ENCODE measurements around the gene RASGRP1. TPM values are rescaled to one million over a fixed set of nuclear protein-coding genes. Genes with fewer than 3 reads are reported as not detected.

The RASGRP1 gene
- total RNA-seq, 2 experiments from 2014 or later: 66.6 to 69.7 TPM

GRCh38 chr15:38458646-38459045, 106.0 kb downstream of the RASGRP1 start:
- Mint-ChIP-seq H3K4me1 (ENCODE audit: low read depth) (peaks cover 76% of the 10 kb centered on the region), H3K4me3 (no peak overlapping the region), H3K27ac (no peak overlapping the region), H3K27me3 (no peaks in the 10 kb centered on the region), H3K36me3 (ENCODE audit: low read depth) (peaks cover 16% of the 10 kb centered on the region), H3K9me3 (no peaks in the 10 kb centered on the region)
- CTCF ChIA-PET: no interaction called here
- no peak for TF ChIP-seq CTCF (IDR thresholded peaks at IDR 0.05)
- ATAC-seq (ENCODE audit: poor library complexity) (no peak), DNase-seq (no peak)
- H3K4me3 ChIP-seq (ENCODE audit: low read length): no peak overlapping the region
- no peaks in the 10 kb centered on the region for H3K9me3 ChIP-seq (ENCODE audit: control insufficient read depth in 1 of 2, insufficient read depth in 1 of 2, low read length in 2 of 2)
- H3K27me3 ChIP-seq (ENCODE audit: control insufficient read depth in 1 of 2, insufficient read depth in 2 of 2, low read length in 2 of 2): no peaks in the 10 kb centered on the region
- no peak overlapping the region for H3K27ac ChIP-seq (ENCODE audit: low read depth in 1 of 2, low read length in 2 of 2)
- peaks cover 22% of the 10 kb centered on the region for H3K4me1 ChIP-seq (ENCODE audit: insufficient read depth, low read length)
- H3K36me3 ChIP-seq (ENCODE audit: insufficient read depth, low read length): peaks cover 15% of the 10 kb centered on the region
- intact Hi-C loops (cut with DNase I, micrococcal nuclease): loop anchor here in 1 of 2 experiments (10.0 kb wide), 1 partner anchor 1874 kb away; no protein-coding TSS in a partner anchor
- POLR2A ChIA-PET: no interaction called here

DNA sequence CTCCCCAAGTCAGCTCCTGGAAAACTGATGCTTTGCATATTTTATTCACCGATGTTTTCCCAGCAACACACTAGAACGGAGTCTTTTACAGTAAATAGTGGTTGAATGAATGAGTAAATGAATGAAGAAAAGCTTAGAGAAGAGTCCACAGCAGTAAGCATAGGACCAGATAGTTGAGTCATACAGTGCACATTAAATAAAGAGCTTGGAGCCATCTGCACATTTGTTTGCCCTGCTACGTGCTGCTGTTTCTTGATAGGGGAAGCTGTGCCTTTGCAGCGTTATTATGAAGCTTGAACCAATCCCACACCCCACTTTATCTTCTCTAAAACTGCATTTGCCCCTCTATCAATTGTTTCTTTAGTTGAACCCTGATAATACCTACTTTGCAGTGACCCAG, 109.5 kb downstream of the RASGRP1 start:
- H3K27ac Mint-ChIP-seq: peak overlapping the region; percentile 95
- intact Hi-C loops (cut with DNase I, micrococcal nuclease): loop anchor here in 1 of 2 experiments (10.0 kb wide), 1 partner anchor 1870 kb away; no protein-coding TSS in a partner anchor
- peaks cover 49% of the 10 kb centered on the region for H3K4me1 Mint-ChIP-seq (ENCODE audit: low read depth)
- ATAC-seq (ENCODE audit: poor library complexity) (no peak), DNase-seq (no peak)
- Histone ChIP-seq H3K4me1 (ENCODE audit: insufficient read depth, low read length) (peaks cover 22% of the 10 kb centered on the region), H3K27ac (ENCODE audit: low read depth in 1 of 2, low read length in 2 of 2) (no peak overlapping the region), H3K9me3 (ENCODE audit: control insufficient read depth in 1 of 2, insufficient read depth in 1 of 2, low read length in 2 of 2) (no peaks in the 10 kb centered on the region), H3K36me3 (ENCODE audit: insufficient read depth, low read length) (peaks cover 15% of the 10 kb centered on the region), H3K4me3 (ENCODE audit: low read length) (peak overlapping the region; percentile 80), H3K27me3 (ENCODE audit: control insufficient read depth in 1 of 2, insufficient read depth in 2 of 2, low read length in 2 of 2) (no peaks in the 10 kb centered on the region)
- ChIA-PET POLR2A (interaction anchor here (0.6 to 2.8 kb wide), 15 partner anchors 9 to 552 kb away, joined by 3 to 20 read pairs (median 6); no protein-coding TSS in a partner anchor), CTCF (interaction anchor here (0.8 to 3.0 kb wide), 7 partner anchors 9 to 1327 kb away, joined by 3 to 14 read pairs (median 6); partner anchors contain the start of genes FSIP1 and RASGRP1)
- peak overlapping the region; percentile 94 for H3K4me3 Mint-ChIP-seq
- H3K27me3 Mint-ChIP-seq: no peaks in the 10 kb centered on the region
- TF ChIP-seq CTCF (IDR thresholded peaks at IDR 0.05): no peak
- H3K36me3 Mint-ChIP-seq (ENCODE audit: low read depth): peaks cover 16% of the 10 kb centered on the region
- no peaks in the 10 kb centered on the region for H3K9me3 Mint-ChIP-seq

- no peaks in the 10 kb centered on the region for H3K9me3 Mint-ChIP-seq
- H3K4me3 Mint-ChIP-seq: peak overlapping the region; percentile 94
- CTCF ChIA-PET: interaction anchor here (0.8 to 3.0 kb wide), 13 partner anchors 10 to 1328 kb away, joined by 3 to 14 read pairs (median 4); partner anchors contain the start of genes FSIP1 and RASGRP1
- H3K4me1 ChIP-seq (ENCODE audit: insufficient read depth, low read length): peaks cover 20% of the 10 kb centered on the region
- H3K4me1 Mint-ChIP-seq (ENCODE audit: low read depth): peaks cover 45% of the 10 kb centered on the region
- H3K27me3 Mint-ChIP-seq: no peaks in the 10 kb centered on the region
- DNase-seq (no peak), ATAC-seq (ENCODE audit: poor library complexity) (peak; percentile 3)
- H3K27ac ChIP-seq (ENCODE audit: low read depth in 1 of 2, low read length in 2 of 2): peak overlapping the region; percentile 75 to 77
- TF ChIP-seq CTCF (IDR thresholded peaks at IDR 0.05): no peak
- peak overlapping the region; percentile 80 for H3K4me3 ChIP-seq (ENCODE audit: low read length)
- peaks cover 14% of the 10 kb centered on the region for H3K36me3 ChIP-seq (ENCODE audit: insufficient read depth, low read length)
- peak overlapping the region; percentile 95 for H3K27ac Mint-ChIP-seq
- POLR2A ChIA-PET: interaction anchor here (0.6 to 2.8 kb wide), 23 partner anchors 9 to 553 kb away, joined by 3 to 20 read pairs (median 4); no protein-coding TSS in a partner anchor
- no peaks in the 10 kb centered on the region for H3K27me3 ChIP-seq (ENCODE audit: control insufficient read depth in 1 of 2, insufficient read depth in 2 of 2, low read length in 2 of 2)
- peaks cover 16% of the 10 kb centered on the region for H3K36me3 Mint-ChIP-seq (ENCODE audit: low read depth)
- no peaks in the 10 kb centered on the region for H3K9me3 ChIP-seq (ENCODE audit: control insufficient read depth in 1 of 2, insufficient read depth in 1 of 2, low read length in 2 of 2)
- intact Hi-C loops (cut with DNase I, micrococcal nuclease): loop anchor here in 1 of 2 experiments (5.0 to 10.0 kb wide), 3 partner anchors 1333 to 1928 kb away; partner anchors contain the start of gene KNSTRN
Observed at GRCh38 chr15:38454696-38455090, 109.9 kb downstream of the RASGRP1 start.
